ENCODE data around the gene HLA-DQB2.
A peak's percentile ranks its signal among the peaks of the same experiment; 100 is the strongest.
"Not testable (repeated sequence)": the region's sequence is repeated elsewhere in the genome, so short reads cannot be mapped to it uniquely, and the experiment has no call there.

Gene HLA-DQB2

GRCh38 chr6:32763421-32763820, at the start of gene HLA-DQB2:
Gene HLA-DQB2, minus strand, starts transcription at chr6:32763532. Its CDS starts 62 bp downstream, at chr6:32763470.
- intact Hi-C loops (cut with DNase I), result no loop called here
- DNase-seq, result no peak

GRCh38 chr6:32809171-32809570, 45.8 kb upstream of the HLA-DQB2 start:
- no peak for DNase-seq
- intact Hi-C loops (cut with DNase I), result no loop called here

- intact Hi-C loops (cut with DNase I), result no loop called here
- no peak for DNase-seq
These were observed 43.8 kb upstream of the HLA-DQB2 start for GRCh38 chr6:32807020-32807580.

- DNase-seq; intact Hi-C loops (cut with DNase I): not testable (repeated sequence)
These were observed 42.1 kb upstream of the HLA-DQB2 start for GRCh38 chr6:32805404-32805803.

- intact Hi-C loops (cut with DNase I), result no loop called here
- DNase-seq, result no peak
These were observed 40.1 kb upstream of the HLA-DQB2 start for GRCh38 chr6:32803416-32803815.

GRCh38 chr6:32799740-32800139, 36.4 kb upstream of the HLA-DQB2 start:
- intact Hi-C loops (cut with DNase I), result loop anchor here (5.0 to 10.0 kb wide), 2 partner anchors 95 to 367 kb away; no protein-coding TSS in a partner anchor

GRCh38 chr6:32799168-32799567, 35.8 kb upstream of the HLA-DQB2 start:
- intact Hi-C loops (cut with DNase I), result loop anchor here (5.0 to 10.0 kb wide), 2 partner anchors 94 to 367 kb away; no protein-coding TSS in a partner anchor
- no peak for DNase-seq

More at GRCh38 chr6:32799740-32800139, 36.4 kb upstream of the HLA-DQB2 start:
- no peak for DNase-seq

GRCh38 chr6:32796848-32797776, 33.8 kb upstream of the HLA-DQB2 start:
- peak; percentile 51 to 94 (median 82) for DNase-seq
- intact Hi-C loops (cut with DNase I), result loop anchor here (1.0 to 10.0 kb wide), 3 partner anchors 92 to 384 kb away; no protein-coding TSS in a partner anchor

GRCh38 chr6:32794510-32794909, 31.2 kb upstream of the HLA-DQB2 start:
- no peak for DNase-seq

GRCh38 chr6:32792901-32793435, 29.6 kb upstream of the HLA-DQB2 start:
- DNase-seq, result no peak
- intact Hi-C loops (cut with DNase I), result loop anchor here (10.0 kb wide), 1 partner anchor 88 kb away; no protein-coding TSS in a partner anchor

More at GRCh38 chr6:32794510-32794909, 31.2 kb upstream of the HLA-DQB2 start:
- intact Hi-C loops (cut with DNase I), result loop anchor here (10.0 kb wide), 1 partner anchor 90 kb away; no protein-coding TSS in a partner anchor

GRCh38 chr6:32790306-32790705, 27.0 kb upstream of the HLA-DQB2 start:
- intact Hi-C loops (cut with DNase I), result loop anchor here (10.0 kb wide), 1 partner anchor 86 kb away; no protein-coding TSS in a partner anchor
- DNase-seq, result no peak

GRCh38 chr6:32785781-32786533, 22.6 kb upstream of the HLA-DQB2 start:
- DNase-seq, result peak in 3 of 10 donors; percentile 11 to 20 (median 16)
- intact Hi-C loops (cut with DNase I), result loop anchor here (5.0 kb wide), 1 partner anchor 539 kb away; no protein-coding TSS in a partner anchor

GRCh38 chr6:32782923-32783322, 19.6 kb upstream of the HLA-DQB2 start:
- DNase-seq; intact Hi-C loops (cut with DNase I): not testable (repeated sequence)

GRCh38 chr6:32779036-32779435, 15.7 kb upstream of the HLA-DQB2 start:
- no peak for DNase-seq
- intact Hi-C loops (cut with DNase I), result no loop called here

- intact Hi-C loops (cut with DNase I), result no loop called here
These were observed 11.7 kb upstream of the HLA-DQB2 start for GRCh38 chr6:32775071-32775470.

GRCh38 chr6:32774426-32774825, 11.1 kb upstream of the HLA-DQB2 start:
- DNase-seq, result no peak
- intact Hi-C loops (cut with DNase I), result no loop called here

More at GRCh38 chr6:32775071-32775470, 11.7 kb upstream of the HLA-DQB2 start:
- DNase-seq, result no peak

- DNase-seq, result no peak
- intact Hi-C loops (cut with DNase I), result no loop called here
These were observed 9.3 kb upstream of the HLA-DQB2 start for GRCh38 chr6:32772656-32773055.

- DNase-seq, result no peak
- intact Hi-C loops (cut with DNase I), result no loop called here
These were observed 716 bp upstream of the HLA-DQB2 start for GRCh38 chr6:32764048-32764447.

GRCh38 chr6:32761548-32761947, 1.8 kb downstream of the HLA-DQB2 start:
- intact Hi-C loops (cut with DNase I), result no loop called here

GRCh38 chr6:32761072-32761471, 2.3 kb downstream of the HLA-DQB2 start:
- no peak for DNase-seq
- intact Hi-C loops (cut with DNase I), result no loop called here

More at GRCh38 chr6:32761548-32761947, 1.8 kb downstream of the HLA-DQB2 start:
- peak in 1 of 10 donors; percentile 84 for DNase-seq

Data from posterior cingulate gyrus (tissue), 11 donors.